Measurements from ENCODE around the gene WNT2.
"Not testable (repeated sequence)": the region's sequence is repeated elsewhere in the genome, so short reads cannot be mapped to it uniquely, and the experiment has no call there.

WNT2 gene

GRCh38 chr7:117302396-117302795, 20.5 kb downstream of the WNT2 start:
- no peak for DNase-seq

- DNase-seq = not testable (repeated sequence)
These were observed 22.4 kb downstream of the WNT2 start for GRCh38 chr7:117300506-117300905.

- DNase-seq = no peak
These were observed 25.3 kb downstream of the WNT2 start for GRCh38 chr7:117297606-117298005.

- no peak for DNase-seq
These were observed 26.8 kb downstream of the WNT2 start for GRCh38 chr7:117296066-117296465.

GRCh38 chr7:117285826-117286225, 37.0 kb downstream of the WNT2 start:
- DNase-seq = no peak

- no peak for DNase-seq
These were observed 38.2 kb downstream of the WNT2 start for GRCh38 chr7:117284692-117285091.

GRCh38 chr7:117283779-117284178, 39.1 kb downstream of the WNT2 start:
- DNase-seq = no peak

- no peak for DNase-seq
These were observed 39.5 kb downstream of the WNT2 start for GRCh38 chr7:117283371-117283770.

- no peak for DNase-seq
These were observed 40.5 kb downstream of the WNT2 start for GRCh38 chr7:117282239-117282812.

- no peak for DNase-seq
These were observed 41.3 kb downstream of the WNT2 start for GRCh38 chr7:117281562-117281961.

- DNase-seq = no peak
These were observed 42.8 kb downstream of the WNT2 start for GRCh38 chr7:117279931-117280557.

GRCh38 chr7:117279203-117279602, 43.7 kb downstream of the WNT2 start:
- DNase-seq = no peak

GRCh38 chr7:117278040-117278439, 44.8 kb downstream of the WNT2 start:
- DNase-seq = no peak

- no peak for DNase-seq
These were observed 45.3 kb downstream of the WNT2 start for GRCh38 chr7:117277576-117277975.

- DNase-seq = no peak
These were observed 47.9 kb downstream of the WNT2 start for GRCh38 chr7:117274951-117275350.

- no peak for DNase-seq
These were observed 49.0 kb downstream of the WNT2 start for GRCh38 chr7:117273814-117274225.

GRCh38 chr7:117273325-117273724, 49.5 kb downstream of the WNT2 start:
- no peak for DNase-seq

- DNase-seq = no peak
These were observed 50.7 kb downstream of the WNT2 start for GRCh38 chr7:117272017-117272759.

- no peak for DNase-seq
These were observed 51.3 kb downstream of the WNT2 start for GRCh38 chr7:117271566-117271965.

GRCh38 chr7:117270371-117270770, 52.5 kb downstream of the WNT2 start:
- no peak for DNase-seq

GRCh38 chr7:117269886-117270285, 53.0 kb downstream of the WNT2 start:
- no peak for DNase-seq

GRCh38 chr7:117269417-117269816, 53.4 kb downstream of the WNT2 start:
- DNase-seq = no peak

GRCh38 chr7:117264716-117265115, 58.1 kb downstream of the WNT2 start:
- no peak for DNase-seq

- no peak for DNase-seq
These were observed 60.3 kb downstream of the WNT2 start for GRCh38 chr7:117262546-117262945.
